GM12864 (cell line): ENCODE data around the gene MAP2K5.
"Not testable (repeated sequence)": the region's sequence is repeated elsewhere in the genome, so short reads cannot be mapped to it uniquely, and the experiment has no call there.

ENCODE experiments used
- DNase-seq: peaks from one replicate; pipeline ENCODE4 v3.0.0-alpha.2; 2011; ENCODE audit warnings: low read depth
- H3K4me3 ChIP-seq: 2 replicates; pipeline ENCODE4 v1.5.1; 2011; ENCODE audit warnings: mild to moderate bottlenecking, low read depth, low read length, control low read depth
- CTCF ChIP-seq: IDR thresholded peaks from 2 replicates; pipeline ENCODE4 v1.5.1; 2011; ENCODE audit warnings: low read depth, mild to moderate bottlenecking, moderate library complexity, low read length, control low read depth, inconsistent platforms; ENCODE audit errors: missing control alignments

Gene MAP2K5

GRCh38 chr15:67613708-67614107 is 71.2 kb downstream of the MAP2K5 start:
- no peak overlapping the region for H3K4me3 ChIP-seq
- peak; percentile 35 for TF ChIP-seq CTCF
- DNase-seq: no peak

- DNase-seq, H3K4me3 ChIP-seq: not testable (repeated sequence)
Observed at GRCh38 chr15:67615131-67615534, 72.6 kb downstream of the MAP2K5 start.

- no peak for TF ChIP-seq CTCF
- no peak overlapping the region for H3K4me3 ChIP-seq
- no peak for DNase-seq
Observed at GRCh38 chr15:67618297-67618696, 75.8 kb downstream of the MAP2K5 start.

GRCh38 chr15:67622110-67622509 is 79.6 kb downstream of the MAP2K5 start:
- TF ChIP-seq CTCF: no peak
- H3K4me3 ChIP-seq: no peak overlapping the region
- DNase-seq: no peak

DNA sequence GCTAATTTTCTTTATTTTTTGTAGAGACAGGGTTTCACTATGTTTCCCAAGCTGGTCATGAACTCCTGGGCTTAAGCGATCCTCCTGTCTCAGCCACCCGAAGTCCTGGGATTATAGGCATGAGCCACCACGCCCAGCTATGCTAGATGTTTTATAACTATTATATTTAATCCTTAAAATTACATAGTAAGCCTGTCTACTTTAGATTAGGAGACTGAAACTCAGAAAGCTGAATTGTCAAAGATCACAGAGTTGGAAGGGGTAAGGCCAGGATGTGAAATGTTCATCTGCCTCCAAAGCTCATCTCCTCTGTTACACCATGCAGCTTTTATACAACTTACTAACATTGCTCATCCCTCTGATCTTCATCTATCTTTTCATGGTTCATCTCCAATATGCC is 89.8 kb downstream of the MAP2K5 start:
- no peak for TF ChIP-seq CTCF
- H3K4me3 ChIP-seq: no peak overlapping the region
- DNase-seq: no peak

DNA sequence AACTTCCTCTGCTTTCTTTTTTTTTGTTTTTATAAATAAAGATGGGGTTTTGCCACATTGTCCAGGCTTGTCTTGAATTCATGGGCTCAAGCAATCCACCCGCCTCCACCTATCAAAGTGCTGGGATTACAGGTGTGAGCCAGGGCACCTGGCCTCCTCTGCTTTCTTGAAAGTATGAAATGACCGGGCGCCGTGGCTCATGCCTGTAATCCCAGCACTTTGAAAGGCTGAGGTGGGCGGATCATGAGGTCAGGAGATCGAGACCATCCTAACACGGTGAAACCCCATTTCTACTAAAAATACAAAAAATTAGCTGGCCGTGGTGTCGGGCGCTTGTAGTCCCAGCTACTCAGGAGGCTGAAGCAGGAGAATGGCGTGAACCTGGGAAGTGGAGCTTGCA is 93.4 kb downstream of the MAP2K5 start:
- not testable (repeated sequence) for H3K4me3 ChIP-seq, DNase-seq

DNA sequence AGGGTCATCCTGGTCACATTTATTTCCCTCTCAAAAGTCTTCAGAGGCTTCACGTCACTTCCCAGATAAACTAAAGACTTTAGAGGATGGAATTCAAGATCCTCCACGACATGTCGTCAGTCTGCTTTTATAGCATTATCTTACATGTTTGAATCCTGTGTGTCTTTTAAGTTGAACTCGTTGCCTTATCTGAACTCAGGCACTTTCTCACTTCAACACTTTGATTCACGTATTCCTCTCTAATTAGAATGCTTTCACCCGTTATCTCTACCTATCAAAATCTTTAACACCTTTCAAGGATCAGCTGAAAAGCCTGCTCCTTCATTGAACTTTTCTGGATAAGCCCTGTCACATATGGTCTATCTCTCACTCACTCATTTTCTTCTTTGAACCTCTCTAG is 97.1 kb downstream of the MAP2K5 start:
- no peak for DNase-seq
- TF ChIP-seq CTCF: no peak
- no peak overlapping the region for H3K4me3 ChIP-seq

DNA sequence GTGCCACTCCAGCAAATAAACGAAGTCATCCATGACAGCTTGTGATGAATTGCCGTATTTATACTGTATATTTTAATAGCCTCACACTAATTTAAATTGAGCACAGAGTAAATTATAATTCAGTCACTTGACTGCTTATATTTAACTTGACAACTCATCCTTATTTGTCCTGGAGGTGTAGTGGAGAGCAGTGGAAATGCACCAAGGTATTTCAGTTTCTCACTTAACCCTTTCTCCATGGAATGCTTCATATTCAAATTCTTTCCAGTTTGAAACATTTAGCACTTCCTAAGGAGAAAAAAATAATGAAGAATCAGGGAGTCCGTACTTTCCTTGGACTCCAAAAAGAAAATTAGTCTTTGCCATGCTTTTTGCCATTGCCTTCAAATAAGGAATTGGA is 99.0 kb downstream of the MAP2K5 start:
- no peak overlapping the region for H3K4me3 ChIP-seq
- TF ChIP-seq CTCF: no peak
- no peak for DNase-seq
